Measurements from ENCODE around the gene POU6F2. TPM values are rescaled to one million over a fixed set of nuclear protein-coding genes. Genes with fewer than 3 reads are reported as not detected.

POU6F2 gene
- total and polyA plus RNA-seq, 2 experiments from 2014 or later: not detected

DNA sequence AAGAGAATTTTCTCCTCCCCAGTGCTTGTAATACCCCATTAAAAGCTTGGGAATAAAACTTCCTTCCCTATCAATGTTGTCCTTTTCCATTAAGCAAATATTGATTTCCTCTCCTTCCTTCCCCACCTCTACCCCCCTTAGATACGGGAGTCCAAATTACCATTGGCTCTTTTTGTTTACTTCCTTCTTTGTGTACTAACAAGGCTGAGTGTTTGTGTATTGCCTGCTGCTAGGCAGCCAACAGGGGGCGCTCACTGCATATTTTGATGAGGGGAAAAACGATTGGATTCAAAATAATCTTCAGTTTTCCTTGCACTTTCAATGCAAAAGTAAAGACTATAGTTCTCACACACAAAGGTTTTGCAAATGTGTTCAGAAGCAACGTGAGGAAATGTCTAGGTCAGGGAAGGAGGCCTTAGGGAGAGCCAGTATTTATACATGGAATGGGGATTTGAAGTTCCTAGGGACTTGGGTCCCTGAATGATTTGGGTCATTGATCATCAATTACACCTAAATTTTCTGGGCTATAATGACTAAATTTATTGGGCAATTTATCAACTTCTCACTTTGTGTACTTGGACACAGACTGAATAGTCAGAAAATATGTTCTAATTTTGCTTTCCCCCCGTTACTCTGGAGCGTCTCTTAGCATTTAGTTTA lies 45.1 kb upstream of the POU6F2 start:
- no peaks in the 10 kb centered on the region for H3K79me2 ChIP-seq (ENCODE audit: insufficient read depth)
- H3K9ac ChIP-seq: no peak overlapping the region
- no peaks in the 10 kb centered on the region for H3F3A ChIP-seq (ENCODE audit: insufficient read depth)
- H2AFZ ChIP-seq: peak overlapping the region; percentile 7; the same call in 1 of the 2 replicates
- no peaks in the 10 kb centered on the region for H3K36me3 ChIP-seq (ENCODE audit: low read depth)
- TF ChIP-seq EZH2 (IDR thresholded peaks at IDR 0.05; ENCODE audit: insufficient read depth, poor library complexity, severe bottlenecking) (no peak), EZH2phosphoT487 (IDR thresholded peaks at IDR 0.05; ENCODE audit: insufficient read depth, low read depth) (no peak)
- no peaks in the 10 kb centered on the region for H4K20me1 ChIP-seq (ENCODE audit: insufficient read depth)
- H3K27ac ChIP-seq: no peak overlapping the region
- peaks cover 5% of the 10 kb centered on the region; the same call in 1 of the 2 replicates for H3K4me1 ChIP-seq (ENCODE audit: insufficient read depth)
- DNase-seq: peak; percentile 64
- H3K4me2 ChIP-seq (ENCODE audit: unreplicated experiment): no peak overlapping the region
- in situ Hi-C loops (cut with MboI): loop anchor here (10.0 kb wide), 1 partner anchor 532 kb away; no protein-coding TSS in a partner anchor
- 32 to 33% methylated on average over 6 of the region's 6 CpGs for WGBS, 2 experiments (ENCODE audit: low coverage in 1 of 2, low lambda C conversion rate in 2 of 2, missing lambda C conversion rate in 2 of 2)
- H3K4me3 ChIP-seq: no peak overlapping the region
- no peaks in the 10 kb centered on the region for H3K9me2 ChIP-seq (ENCODE audit: insufficient read depth)
- H3K27me3 ChIP-seq (replicated peaks; ENCODE audit: insufficient read depth): no peaks in the 10 kb centered on the region
- no peaks in the 10 kb centered on the region for H3K9me3 ChIP-seq (ENCODE audit: low read depth)

DNA sequence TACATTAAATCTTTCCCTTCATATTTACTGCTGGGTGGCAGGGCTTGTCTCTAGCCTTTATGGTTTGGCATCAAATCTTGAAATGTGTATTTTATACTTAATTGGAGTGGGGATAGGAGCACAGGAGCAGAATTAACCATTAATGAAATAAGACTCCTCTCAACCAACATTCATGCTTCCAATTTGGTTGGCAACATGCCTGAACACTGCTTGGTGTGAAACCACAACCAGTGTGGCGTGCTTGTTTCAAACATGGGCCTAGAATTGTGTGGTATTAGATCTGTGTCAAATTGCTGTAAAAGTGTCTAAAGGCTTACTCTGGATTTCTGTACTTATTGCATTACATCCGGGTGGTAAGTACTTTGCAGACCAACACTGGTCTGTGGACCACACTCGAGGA lies 43.7 kb upstream of the POU6F2 start:
- H3K27ac ChIP-seq: no peak overlapping the region
- no peaks in the 10 kb centered on the region for H3K27me3 ChIP-seq (replicated peaks; ENCODE audit: insufficient read depth)
- H3K9me2 ChIP-seq (ENCODE audit: insufficient read depth): no peaks in the 10 kb centered on the region
- H3K4me2 ChIP-seq (ENCODE audit: unreplicated experiment): no peak overlapping the region
- no peak overlapping the region for H3K4me3 ChIP-seq
- H3K4me1 ChIP-seq (ENCODE audit: insufficient read depth): peaks cover 5% of the 10 kb centered on the region; the same call in 1 of the 2 replicates
- 69% methylated on average over 3 of the region's 3 CpGs for WGBS, 2 experiments (ENCODE audit: low coverage in 1 of 2, low lambda C conversion rate in 2 of 2, missing lambda C conversion rate in 2 of 2)
- H3K79me2 ChIP-seq (ENCODE audit: insufficient read depth): no peaks in the 10 kb centered on the region
- TF ChIP-seq EZH2phosphoT487 (IDR thresholded peaks at IDR 0.05; ENCODE audit: insufficient read depth, low read depth) (no peak), EZH2 (IDR thresholded peaks at IDR 0.05; ENCODE audit: insufficient read depth, poor library complexity, severe bottlenecking) (no peak)
- H3K9ac ChIP-seq: no peak overlapping the region
- in situ Hi-C loops (cut with MboI): loop anchor here (10.0 kb wide), 1 partner anchor 531 kb away; no protein-coding TSS in a partner anchor
- no peak for DNase-seq
- H3K36me3 ChIP-seq (ENCODE audit: low read depth): no peaks in the 10 kb centered on the region
- no peaks in the 10 kb centered on the region for H4K20me1 ChIP-seq (ENCODE audit: insufficient read depth)
- H3F3A ChIP-seq (ENCODE audit: insufficient read depth): no peaks in the 10 kb centered on the region
- no peaks in the 10 kb centered on the region for H3K9me3 ChIP-seq (ENCODE audit: low read depth)
- H2AFZ ChIP-seq: no peak overlapping the region

DNA sequence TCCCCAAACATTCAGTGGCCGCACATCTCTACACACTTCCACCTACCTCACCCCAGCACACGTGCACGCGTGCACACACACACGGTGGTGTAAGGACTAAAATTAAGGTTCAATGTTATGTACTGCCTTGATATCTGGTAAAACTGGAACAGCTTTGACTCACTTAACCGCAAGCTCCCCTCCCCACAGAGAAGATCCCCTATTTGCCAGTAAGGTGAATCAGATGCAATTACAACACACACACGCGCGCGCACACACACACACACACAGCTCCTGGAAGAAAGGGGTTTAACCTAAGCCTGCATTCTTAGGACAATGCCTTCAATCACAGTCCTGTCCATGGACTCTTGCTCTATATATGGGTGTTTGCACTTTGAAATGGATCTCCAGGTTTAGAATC lies 43.2 kb upstream of the POU6F2 start:
- Histone ChIP-seq H3K9me2 (ENCODE audit: insufficient read depth) (no peaks in the 10 kb centered on the region), H3K4me3 (no peak overlapping the region), H3K27me3 (replicated peaks; ENCODE audit: insufficient read depth) (no peaks in the 10 kb centered on the region), H3K9ac (no peak overlapping the region), H4K20me1 (ENCODE audit: insufficient read depth) (no peaks in the 10 kb centered on the region), H3K79me2 (ENCODE audit: insufficient read depth) (no peaks in the 10 kb centered on the region), H3K9me3 (ENCODE audit: low read depth) (no peaks in the 10 kb centered on the region), H3K27ac (no peak overlapping the region), H3F3A (ENCODE audit: insufficient read depth) (no peaks in the 10 kb centered on the region), H3K4me2 (ENCODE audit: unreplicated experiment) (no peak overlapping the region), H3K36me3 (ENCODE audit: low read depth) (no peaks in the 10 kb centered on the region), H2AFZ (no peak overlapping the region), H3K4me1 (ENCODE audit: insufficient read depth) (peaks cover 4% of the 10 kb centered on the region; the same call in 1 of the 2 replicates)
- no peak for TF ChIP-seq EZH2 (IDR thresholded peaks at IDR 0.05; ENCODE audit: insufficient read depth, poor library complexity, severe bottlenecking)
- TF ChIP-seq EZH2phosphoT487 (IDR thresholded peaks at IDR 0.05; ENCODE audit: insufficient read depth, low read depth): no peak
- 90 to 91% methylated on average over 10 of the region's 10 CpGs for WGBS, 2 experiments (ENCODE audit: low coverage in 1 of 2, low lambda C conversion rate in 2 of 2, missing lambda C conversion rate in 2 of 2)
- in situ Hi-C loops (cut with MboI): loop anchor here (10.0 kb wide), 1 partner anchor 530 kb away; no protein-coding TSS in a partner anchor
- DNase-seq: no peak

DNA sequence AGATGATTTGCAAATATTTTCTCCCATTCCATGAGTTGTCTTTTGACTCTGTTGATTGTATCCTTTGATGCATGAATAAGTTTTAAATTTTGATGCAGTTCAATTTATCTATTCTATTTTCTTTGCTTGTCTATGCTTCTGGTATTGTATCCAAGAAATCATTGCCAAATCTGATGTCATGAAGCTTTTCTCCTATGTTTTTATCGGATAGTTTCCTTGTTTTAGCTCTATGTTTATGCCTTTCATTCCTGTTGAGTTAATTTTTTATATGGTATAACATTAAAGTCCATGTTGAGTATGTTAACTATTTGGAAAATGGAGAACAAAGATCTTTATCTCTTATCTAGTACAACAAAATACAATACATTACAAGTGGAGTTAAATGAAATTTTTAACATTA lies 41.1 kb upstream of the POU6F2 start:
- Histone ChIP-seq H3F3A (ENCODE audit: insufficient read depth) (no peaks in the 10 kb centered on the region), H3K27ac (no peak overlapping the region), H2AFZ (no peak overlapping the region), H3K4me3 (no peak overlapping the region), H3K9me2 (ENCODE audit: insufficient read depth) (no peaks in the 10 kb centered on the region), H3K27me3 (replicated peaks; ENCODE audit: insufficient read depth) (no peaks in the 10 kb centered on the region), H3K4me1 (ENCODE audit: insufficient read depth) (no peaks in the 10 kb centered on the region), H3K9me3 (ENCODE audit: low read depth) (no peaks in the 10 kb centered on the region), H3K9ac (no peak overlapping the region), H3K36me3 (ENCODE audit: low read depth) (no peaks in the 10 kb centered on the region), H4K20me1 (ENCODE audit: insufficient read depth) (no peaks in the 10 kb centered on the region), H3K79me2 (ENCODE audit: insufficient read depth) (no peaks in the 10 kb centered on the region), H3K4me2 (ENCODE audit: unreplicated experiment) (no peak overlapping the region)
- TF ChIP-seq EZH2 (IDR thresholded peaks at IDR 0.05; ENCODE audit: insufficient read depth, poor library complexity, severe bottlenecking) (no peak), EZH2phosphoT487 (IDR thresholded peaks at IDR 0.05; ENCODE audit: insufficient read depth, low read depth) (no peak)
- 65 to 71% methylated on average over 1 of the region's 1 CpG for WGBS, 2 experiments (ENCODE audit: low coverage in 1 of 2, low lambda C conversion rate in 2 of 2, missing lambda C conversion rate in 2 of 2)
- DNase-seq: no peak
- in situ Hi-C loops (cut with MboI): loop anchor here (10.0 kb wide), 1 partner anchor 528 kb away; no protein-coding TSS in a partner anchor
